H1 (cell line): ENCODE measurements around the gene CCDC127. TPM values are rescaled to one million over a fixed set of nuclear protein-coding genes. Genes with fewer than 3 reads are reported as not detected.
A peak's percentile ranks its signal among the peaks of the same experiment; 100 is the strongest.

ENCODE experiments used
- CTCF ChIA-PET: fragments of 300-600 bp; sonication (Branson Sonifier 250); formaldehyde crosslinking; loops from one replicate; lab custom pipeline; 2021; ENCODE audit not compliant: partially characterized antibody; lab: Charles Lee
- POLR2A ChIA-PET: fragments of 300-600 bp; sonication (Branson Sonifier 250); formaldehyde crosslinking; loops from one replicate; lab custom pipeline; 2021; ENCODE audit warnings: inconsistent platforms; ENCODE audit not compliant: partially characterized antibody; lab: Charles Lee
- DNase-seq, 2 experiments: peaks; one replicate each; pipeline versions ENCODE4 v3.0.0 to v3.0.0-alpha.2; 2010 to 2022; ENCODE audit warnings: low spot score in 2 of 2, low read depth in 1 of 2, mixed read lengths in 1 of 2
- FAIRE-seq: peaks from 2 replicates; lab custom pipeline; 2011; peaks lifted over from hg19 to GRCh38; lab: Jason Lieb, UNC
- H2AFZ ChIP-seq: 2 replicates; pipeline ENCODE4 v1.8.1; 2012; ENCODE audit warnings: low read length, inconsistent platforms
- H2AK5ac ChIP-seq: 2 replicates; pipeline ENCODE4 v1.6.1; 2013; ENCODE audit warnings: low read depth, low read length
- H2BK120ac ChIP-seq: replicated peaks from 2 replicates; pipeline ENCODE3; 2013; ENCODE audit warnings: low read depth, low read length, inconsistent platforms
- H2BK12ac ChIP-seq: 2 replicates; pipeline ENCODE4 v1.6.1; 2013; ENCODE audit warnings: low read depth, low read length
- H2BK15ac ChIP-seq: 2 replicates; pipeline ENCODE4 v1.6.1; 2013; ENCODE audit warnings: low read length
- H2BK20ac ChIP-seq: 2 replicates; pipeline ENCODE4 v1.6.1; 2013; ENCODE audit warnings: low read length
- H2BK5ac ChIP-seq: 2 replicates; pipeline ENCODE4 v1.6.1; 2013; ENCODE audit warnings: low read depth, low read length
- H3K14ac ChIP-seq: 2 replicates; pipeline ENCODE4 v1.6.1; 2013; ENCODE audit warnings: inconsistent platforms; ENCODE audit not compliant: insufficient read length
- H3K18ac ChIP-seq: 2 replicates; pipeline ENCODE4 v1.6.1; 2013; ENCODE audit warnings: low read length; ENCODE audit errors: extremely low read depth
- H3K23ac ChIP-seq: 2 replicates; pipeline ENCODE4 v1.6.1; 2013; ENCODE audit warnings: inconsistent platforms; ENCODE audit not compliant: insufficient read length
- H3K23me2 ChIP-seq: 2 replicates; pipeline ENCODE4 v1.6.1; 2013; ENCODE audit warnings: low read depth, low read length
- H3K27ac ChIP-seq: 2 replicates; pipeline ENCODE4 v1.6.1; 2011; ENCODE audit warnings: low read depth, low read length, inconsistent platforms
- H3K27me3 ChIP-seq, 4 experiments: replicated peaks in 1 of 4; 1 replicate in 1 of 4; 2 replicates in 3 of 4; pipeline versions ENCODE4 v1.6.1 to v1.8.1; 2011 to 2013; ENCODE audit warnings: low read length in 3 of 4, mild to moderate bottlenecking in 3 of 4, inconsistent platforms in 2 of 4, mixed read lengths in 2 of 4, moderate library complexity in 1 of 4; ENCODE audit not compliant: control insufficient read depth in 3 of 4, insufficient read depth in 3 of 4; ENCODE audit errors: extremely low read depth in 1 of 4
- H3K36me3 ChIP-seq, 4 experiments: 2 replicates each; pipeline versions ENCODE4 v1.6.1 to v1.8.1; 2011 to 2013; ENCODE audit warnings: mild to moderate bottlenecking in 4 of 4, low read length in 3 of 4, moderate library complexity in 2 of 4, control low read depth in 1 of 4, inconsistent platforms in 1 of 4; ENCODE audit not compliant: insufficient read depth in 4 of 4, control insufficient read depth in 2 of 4
- H3K4ac ChIP-seq: replicated peaks from 2 replicates; pipeline ENCODE3; 2013; ENCODE audit warnings: low read length, low read depth, mixed read lengths, inconsistent platforms; ENCODE audit not compliant: insufficient read length
- H3K4me1 ChIP-seq, 4 experiments: replicated peaks in 1 of 4; 1 replicate in 1 of 4; 2 replicates in 3 of 4; pipeline versions ENCODE4 v1.6.1 to v1.8.1; 2011 to 2013; ENCODE audit warnings: low read length in 3 of 4, inconsistent platforms in 2 of 4, mixed read lengths in 1 of 4; ENCODE audit not compliant: insufficient read depth in 4 of 4, control insufficient read depth in 3 of 4
- H3K4me2 ChIP-seq, 2 experiments: 2 replicates each; pipeline versions ENCODE4 v1.6.1 to v1.8.1; 2011 to 2013; ENCODE audit warnings: low read depth in 2 of 2, low read length in 2 of 2, control low read depth in 1 of 2, inconsistent platforms in 1 of 2, mild to moderate bottlenecking in 1 of 2; ENCODE audit not compliant: insufficient read depth in 1 of 2
- H3K4me3 ChIP-seq, 4 experiments: fragments of 200-600, 300-600 bp in 1 of 4; sonication (generic), shearing (Covaris generic), sonication (Bioruptor Twin) in 1 of 4; 2 replicates each; pipeline versions ENCODE4 v1.5.1 to v1.8.1; 2011 to 2016; ENCODE audit warnings: low read length in 4 of 4, low read depth in 3 of 4, control low read depth in 2 of 4, inconsistent platforms in 2 of 4, mild to moderate bottlenecking in 2 of 4, mixed read lengths in 1 of 4, moderate library complexity in 1 of 4; ENCODE audit not compliant: insufficient read depth in 2 of 4; ENCODE audit errors: extremely low read depth in 1 of 4
- H3K56ac ChIP-seq: replicated peaks from 2 replicates; pipeline ENCODE3; 2013; ENCODE audit warnings: low read depth, mild to moderate bottlenecking, mixed read lengths, low read length, inconsistent platforms; ENCODE audit not compliant: insufficient read length
- H3K79me1 ChIP-seq: 2 replicates; pipeline ENCODE4 v1.6.1; 2013; ENCODE audit warnings: low read depth, low read length, control low read depth
- H3K79me2 ChIP-seq, 2 experiments: 2 replicates each; pipeline versions ENCODE4 v1.6.1 to v1.8.1; 2012 to 2013; ENCODE audit warnings: low read length in 2 of 2, mild to moderate bottlenecking in 2 of 2, inconsistent platforms in 1 of 2; ENCODE audit not compliant: insufficient read depth in 2 of 2, control insufficient read depth in 1 of 2
- H3K9ac ChIP-seq, 4 experiments: replicated peaks in 1 of 4; 1 replicate in 1 of 4; 2 replicates in 3 of 4; pipeline versions ENCODE4 v1.6.1 to v1.8.1; 2011 to 2013; ENCODE audit warnings: low read depth in 3 of 4, low read length in 3 of 4, control low read depth in 2 of 4, mild to moderate bottlenecking in 2 of 4, moderate library complexity in 2 of 4, inconsistent platforms in 1 of 4; ENCODE audit errors: extremely low read depth in 1 of 4
- H3K9me3 ChIP-seq, 2 experiments: 2 replicates each; pipeline versions ENCODE4 v1.6.1 to v1.8.1; 2012 to 2013; ENCODE audit warnings: mild to moderate bottlenecking in 2 of 2, moderate library complexity in 2 of 2, control low read depth in 1 of 2, inconsistent platforms in 1 of 2, low read depth in 1 of 2, low read length in 1 of 2, mixed read lengths in 1 of 2; ENCODE audit not compliant: insufficient read depth in 2 of 2
- H4K20me1 ChIP-seq, 2 experiments: replicated peaks in 1 of 2; 2 replicates each; pipeline versions ENCODE3 to v1.8.1; 2011 to 2013; ENCODE audit warnings: inconsistent platforms in 2 of 2, low read length in 2 of 2, mild to moderate bottlenecking in 1 of 2; ENCODE audit not compliant: insufficient read depth in 2 of 2, control insufficient read depth in 1 of 2
- H4K5ac ChIP-seq: 2 replicates; pipeline ENCODE4 v1.6.1; 2013; ENCODE audit warnings: low read length, low read depth, mixed read lengths, inconsistent platforms; ENCODE audit not compliant: insufficient read length
- H4K8ac ChIP-seq: 2 replicates; pipeline ENCODE4 v1.8.0; 2013; ENCODE audit warnings: mild to moderate bottlenecking, moderate library complexity, low read length, inconsistent platforms; ENCODE audit not compliant: insufficient read depth; ENCODE audit errors: extremely low read depth
- H4K91ac ChIP-seq: replicated peaks from 2 replicates; pipeline ENCODE3; 2013; ENCODE audit warnings: low read length, mixed read lengths, inconsistent platforms; ENCODE audit not compliant: insufficient read length
- SIX5 ChIP-seq: IDR thresholded peaks from 2 replicates; pipeline ENCODE4 v1.6.1; 2011; ENCODE audit warnings: mild to moderate bottlenecking, low read depth, low read length
- WGBS, 2 experiments: shearing (Covaris generic) in 1 of 2; methylation state at CpG; one replicate each; pipeline versions ENCODE4 v1.1.6 to v1.1.7; 2013 to 2015; ENCODE audit warnings: low lambda C conversion rate in 2 of 2, mixed read lengths in 2 of 2, inconsistent platforms in 1 of 2, low coverage in 1 of 2, missing lambda C conversion rate in 1 of 2; ENCODE audit not compliant: insufficient replicate concordance in 2 of 2, insufficient coverage in 1 of 2, insufficient read length in 1 of 2; ENCODE audit errors: extremely low coverage in 1 of 2, missing lambda C conversion rate in 1 of 2; 5-methylcytosine and 5-hydroxymethylcytosine counted together
- polyA plus RNA-seq, 7 experiments: library from polyadenylated mRNA; depleted of rRNA in 3 of 7; stranded (reverse) in 5 of 7; unstranded in 2 of 7; fragments of >200 nt in 5 of 7; fragments of 200-250 nt in 2 of 7; gene quantifications; 1 replicate in 5 of 7; 2 replicates in 1 of 7; 4 replicates in 1 of 7; pipeline versions ENCODE4 v1.2.1 to v1.2.3, GENCODE V29; 2011 to 2013; ENCODE audit warnings: missing spikeins in 2 of 7, mixed read lengths in 2 of 7
- total RNA-seq: library from RNA; stranded (reverse); fragmentation: NEBNext Ultra II Directional; extraction: Animal tissue kit (Norgen Biotek cat#: 25700); gene quantifications from 2 replicates; pipeline ENCODE4 v1.2.1, GENCODE V29; 2021
- TF ChIP-seq, protein P1 (sequence below): IDR thresholded peaks from 2 replicates; pipeline ENCODE4 v1.6.1; 2012; ENCODE audit warnings: inconsistent platforms

CCDC127 gene
- total and polyA plus RNA-seq, 2 of the 8 experiments (the other 6 are each of a cell fraction or from before 2014, with no cell fraction given): 2.9 to 8.0 TPM

DNA sequence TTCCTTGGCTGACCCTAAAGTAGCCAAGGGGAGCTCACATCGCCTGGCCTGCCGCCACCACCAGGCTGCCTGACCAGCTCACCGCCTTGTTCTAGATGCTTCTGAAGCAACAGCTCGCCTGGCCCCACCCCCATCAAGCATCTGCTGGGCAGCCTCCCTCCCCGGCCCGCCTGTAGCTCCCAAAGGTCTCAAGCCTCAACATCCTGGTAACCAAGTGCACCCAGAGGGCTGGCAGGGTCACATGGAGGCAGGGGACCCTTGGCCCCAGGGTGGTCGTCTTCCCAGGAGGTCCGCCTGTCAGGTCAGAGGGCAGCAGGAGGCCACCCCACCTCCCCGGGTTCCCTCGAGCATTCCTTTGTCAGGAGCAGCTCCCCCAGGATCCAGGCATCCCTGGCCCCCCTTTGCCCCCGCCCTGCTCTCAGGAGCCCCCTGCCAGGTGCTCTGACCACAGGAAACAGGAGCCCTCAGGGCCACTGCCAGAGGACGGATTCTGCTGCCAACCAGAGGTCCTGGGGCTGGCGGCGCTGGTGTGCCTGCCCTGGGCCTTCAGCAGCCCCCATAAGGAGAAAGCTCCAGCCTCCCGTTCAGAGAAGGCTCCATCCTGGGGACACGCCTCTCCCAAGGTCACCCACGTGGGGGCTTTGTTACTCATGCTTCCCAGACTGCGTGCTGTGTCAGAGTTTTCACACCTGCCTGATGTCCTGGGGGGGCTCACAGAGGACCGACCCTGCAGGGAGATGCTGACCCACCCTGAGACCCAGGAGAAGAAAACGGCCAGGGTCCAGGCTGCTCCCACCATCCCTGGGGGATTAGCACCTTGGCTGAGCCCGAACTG is 30.1 kb downstream of the CCDC127 start:
- Histone ChIP-seq H4K20me1 (peaks cover 3 to 12% of the 10 kb centered on the region in 2 experiments), H3K36me3 (peaks cover 0 to 4% (median 3%) of the 10 kb centered on the region in 4 experiments; a peak in 3 of 8 replicates), H2BK20ac (no peak overlapping the region), H3K79me2 (no peaks in the 10 kb centered on the region), H3K9me3 (no peaks in the 10 kb centered on the region), H3K18ac (no peak overlapping the region), H2AFZ (no peak overlapping the region), H3K79me1 (no peaks in the 10 kb centered on the region; the same call in 1 of the 2 replicates), H4K91ac (no peak overlapping the region), H3K14ac (no peak overlapping the region), H3K27ac (no peak overlapping the region), H3K23ac (no peak overlapping the region), H3K23me2 (no peaks in the 10 kb centered on the region), H3K27me3 (no peaks in the 10 kb centered on the region), H3K56ac (no peak overlapping the region), H2BK15ac (no peak overlapping the region), H2AK5ac (no peak overlapping the region), H3K9ac (no peak overlapping the region), H2BK120ac (peak overlapping the region; percentile 64), H4K5ac (no peak overlapping the region), H2BK12ac (no peak overlapping the region), H2BK5ac (no peak overlapping the region), H4K8ac (no peak overlapping the region), H3K4me3 (no peak overlapping the region), H3K4me2 (no peak overlapping the region), H3K4ac (peak overlapping the region; percentile 38), H3K4me1 (peaks cover 0 to 12% (median 9%) of the 10 kb centered on the region in 4 experiments; a peak in 5 of 7 replicates)
- ChIA-PET CTCF (interaction anchor here (0.6 to 2.5 kb wide), 34 partner anchors 9 to 322 kb away, joined by 3 to 18 read pairs (median 4); partner anchors contain the start of genes CCDC127 and SDHA), POLR2A (interaction anchor here (0.8 to 1.5 kb wide), 6 partner anchors 8 to 50 kb away, joined by 3 to 9 read pairs (median 3); partner anchors contain the start of genes CCDC127 and SDHA)
- no peak for TF ChIP-seq SIX5
- TF ChIP-seq, protein P1, sequence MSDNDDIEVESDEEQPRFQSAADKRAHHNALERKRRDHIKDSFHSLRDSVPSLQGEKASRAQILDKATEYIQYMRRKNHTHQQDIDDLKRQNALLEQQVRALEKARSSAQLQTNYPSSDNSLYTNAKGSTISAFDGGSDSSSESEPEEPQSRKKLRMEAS: peak; percentile 63
- WGBS, 2 experiments: 79% methylated on average over 15 of the region's 21 CpGs; no CpG with 5 or more reads in 1 of the 2 experiments
- FAIRE-seq (no peak), DNase-seq (no peak)
